Hematopoietic multipotent progenitor cell treated with erythropoietin and hydrocortisone succinate and interleukin-3 and kit ligand, for 15 days (in vitro differentiated cells): Measurements from ENCODE around the gene LRRC2.
A peak's percentile ranks its signal among the peaks of the same experiment; 100 is the strongest.
"Not testable (repeated sequence)": the region's sequence is repeated elsewhere in the genome, so short reads cannot be mapped to it uniquely, and the experiment has no call there.

Experiments
- DNase-seq: peaks from one replicate; pipeline ENCODE4 v3.0.0-alpha.2; 2015; ENCODE audit warnings: low spot score

The LRRC2 gene

GRCh38 chr3:46496746-46497555 lies 69.2 kb downstream of the LRRC2 start:
- peak; percentile 70 for DNase-seq

DNA sequence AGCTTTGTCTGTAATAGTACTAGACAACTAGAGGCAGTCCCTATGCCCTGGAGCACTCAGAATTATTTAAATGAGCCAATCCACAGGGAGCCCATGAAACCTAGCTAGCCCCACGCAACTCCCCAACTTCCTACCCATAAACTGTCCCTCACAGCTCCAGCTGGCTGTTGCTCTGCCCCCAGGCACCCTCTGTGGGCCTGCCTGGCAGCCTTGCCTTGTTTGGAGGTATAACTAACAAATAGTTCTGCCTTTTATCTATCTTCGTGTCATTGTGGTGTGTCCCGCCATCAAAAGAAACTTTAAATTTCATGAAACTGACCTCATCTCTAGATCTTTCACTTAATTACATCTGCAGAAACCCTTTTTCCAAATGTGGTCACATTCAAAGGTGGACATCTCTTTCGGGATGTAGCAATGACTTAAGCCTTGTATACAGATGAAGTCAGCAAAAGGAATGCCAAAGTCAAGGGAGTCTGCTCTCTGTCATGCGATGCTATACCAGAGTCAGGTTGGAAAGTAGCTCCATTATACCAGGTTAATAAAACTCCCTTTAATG lies 70.1 kb downstream of the LRRC2 start:
- DNase-seq: no peak

GRCh38 chr3:46494491-46494890 lies 71.6 kb downstream of the LRRC2 start:
- DNase-seq: not testable (repeated sequence)

- DNase-seq: no peak
Observed at GRCh38 chr3:46492890-46493547, 73.1 kb downstream of the LRRC2 start.

GRCh38 chr3:46491089-46492070 lies 74.7 kb downstream of the LRRC2 start:
- no peak for DNase-seq

GRCh38 chr3:46490338-46491084 lies 75.6 kb downstream of the LRRC2 start:
- no peak for DNase-seq

- DNase-seq: no peak
Observed at GRCh38 chr3:46489875-46490274, 76.2 kb downstream of the LRRC2 start.

GRCh38 chr3:46489381-46489780 lies 76.7 kb downstream of the LRRC2 start:
- DNase-seq: no peak

DNA sequence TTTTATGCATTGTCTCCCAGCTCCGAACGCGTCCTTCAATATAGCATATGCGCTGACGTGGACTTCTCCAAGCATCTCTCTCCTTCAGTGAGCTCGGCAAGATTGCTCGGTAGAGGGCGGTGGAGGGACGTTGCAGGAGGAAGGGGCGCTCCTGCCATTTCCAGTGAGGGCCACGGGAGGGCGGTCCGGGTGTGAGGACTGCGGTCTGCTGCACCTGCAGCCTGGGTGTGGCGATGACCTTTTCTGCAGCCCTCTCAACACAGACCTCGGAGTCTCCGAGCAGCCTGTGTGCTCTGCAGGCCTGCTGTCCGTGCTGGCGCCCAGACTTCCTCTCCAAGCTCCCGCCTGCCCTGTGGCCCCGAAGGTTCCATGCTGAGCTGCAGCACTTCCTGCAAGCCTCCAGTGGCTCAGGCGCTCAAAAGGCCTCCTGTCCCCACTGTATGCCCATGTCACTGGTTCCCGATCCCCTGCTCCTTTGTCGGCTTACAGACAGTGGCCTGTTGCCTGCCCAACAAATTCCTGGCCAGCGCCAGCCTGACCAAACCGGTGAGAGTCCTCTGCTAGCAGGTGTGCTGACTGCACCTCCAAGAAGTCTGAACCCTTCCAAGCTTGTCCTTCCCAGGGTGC lies 77.3 kb downstream of the LRRC2 start:
- peak; percentile 94 for DNase-seq

- DNase-seq: no peak
Observed at GRCh38 chr3:46485779-46486175, 80.3 kb downstream of the LRRC2 start.

- DNase-seq: no peak
Observed at GRCh38 chr3:46484911-46485778, 81.0 kb downstream of the LRRC2 start.

DNA sequence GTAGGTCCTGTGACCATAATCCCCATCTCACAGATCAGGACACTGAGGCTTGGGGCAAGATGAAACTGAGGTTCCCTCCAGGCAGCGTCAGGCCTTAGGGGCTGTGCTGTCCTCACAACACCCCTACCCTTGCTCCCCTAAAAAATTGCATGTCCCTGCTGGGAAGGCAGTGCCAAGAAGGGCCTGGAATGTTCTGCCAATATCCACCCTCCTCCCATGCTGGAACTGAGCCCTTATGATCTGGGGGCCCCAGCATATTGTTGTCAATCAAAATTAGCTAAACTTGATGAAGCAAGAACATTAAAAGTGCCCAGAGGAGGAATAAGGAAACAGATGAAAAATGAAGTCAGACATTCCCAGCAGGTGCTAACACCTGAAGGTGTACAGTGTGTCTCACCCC lies 81.7 kb downstream of the LRRC2 start:
- no peak for DNase-seq

DNA sequence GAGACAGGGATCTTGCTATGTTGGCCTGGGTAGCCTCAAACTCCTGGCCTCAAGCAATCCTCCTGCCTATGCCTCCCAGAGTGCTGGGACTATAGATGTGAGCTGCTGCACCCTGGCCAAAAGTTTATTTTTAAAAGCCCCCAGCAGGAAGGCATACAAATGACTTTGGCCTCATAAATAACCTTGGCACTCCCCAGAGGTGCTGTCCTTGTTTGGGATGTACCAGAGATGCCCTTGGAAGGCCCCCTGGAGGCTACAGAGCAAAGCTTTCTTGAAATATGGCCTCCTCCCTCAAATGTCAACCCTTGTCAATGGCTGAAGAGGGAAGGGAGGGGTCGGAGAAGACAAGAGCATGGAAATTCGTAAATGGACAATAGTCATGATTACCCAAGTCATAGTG lies 82.3 kb downstream of the LRRC2 start:
- no peak for DNase-seq

DNA sequence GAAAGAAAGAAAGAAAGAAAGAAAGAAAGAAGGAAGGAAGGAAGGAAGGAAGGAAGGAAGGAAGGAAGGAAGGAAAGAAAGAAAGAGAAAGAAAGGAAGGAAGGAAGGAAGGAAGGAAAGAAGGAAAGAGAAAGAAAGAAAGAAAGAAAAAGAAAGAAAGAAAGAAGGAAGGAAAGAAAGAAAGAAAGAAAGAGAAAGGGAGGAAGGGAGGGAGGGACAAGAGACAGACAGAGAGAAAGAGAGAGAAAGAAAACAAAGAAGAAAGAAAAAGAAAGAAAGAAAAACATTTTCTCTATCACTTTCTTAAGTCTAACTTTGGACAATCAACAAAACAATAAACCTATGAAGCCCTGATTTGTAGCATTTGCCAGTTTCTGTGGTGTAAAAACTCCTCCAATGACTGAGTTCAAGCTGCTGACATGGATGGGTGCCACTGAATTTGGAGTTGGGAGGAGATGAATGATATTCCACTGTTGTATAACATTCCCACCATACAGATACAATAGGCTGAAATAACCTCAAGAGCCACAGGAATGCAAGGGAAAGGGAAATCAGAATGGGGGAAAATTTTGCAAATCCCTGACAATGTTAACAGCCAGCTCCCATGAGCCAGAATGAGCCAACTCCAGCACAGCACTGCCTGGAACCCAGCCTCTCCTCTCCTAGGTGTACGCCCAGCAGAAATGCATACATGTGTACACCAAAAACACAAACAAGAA lies 83.3 kb downstream of the LRRC2 start:
- no peak for DNase-seq

GRCh38 chr3:46481636-46482035 lies 84.5 kb downstream of the LRRC2 start:
- no peak for DNase-seq

DNA sequence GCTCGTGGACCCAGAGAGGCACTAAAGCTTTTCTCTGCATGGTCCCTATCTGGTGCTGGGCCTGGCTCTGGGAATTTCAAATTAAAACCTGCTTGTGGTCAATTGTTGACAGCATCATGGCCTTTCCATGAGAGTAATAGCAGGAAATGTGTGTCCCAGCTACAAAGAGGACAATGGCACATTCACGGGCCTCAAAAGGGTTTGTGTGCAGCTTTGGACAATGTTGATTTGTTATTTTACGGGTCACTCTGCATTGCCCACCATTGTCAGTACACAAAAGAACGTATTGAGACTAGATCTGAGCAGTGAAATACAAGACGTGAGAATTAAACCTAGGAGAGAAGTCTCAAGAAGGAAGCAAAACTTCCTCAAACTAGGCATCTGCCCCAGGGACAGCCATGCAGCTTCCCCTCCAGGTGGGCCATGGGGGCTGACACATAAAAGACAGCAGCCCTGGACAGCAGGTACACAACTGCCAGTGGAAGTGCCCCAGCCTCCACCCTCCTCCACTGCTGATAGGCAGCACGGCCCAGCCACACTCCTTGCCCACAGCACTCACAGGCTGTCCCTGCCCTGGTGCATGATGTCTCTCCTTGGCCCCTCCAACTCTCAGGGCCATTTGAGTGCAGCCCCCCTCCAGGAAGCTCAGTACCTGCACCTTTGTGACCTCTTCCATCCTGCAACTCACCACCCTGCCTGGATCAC lies 85.5 kb downstream of the LRRC2 start:
- no peak for DNase-seq

GRCh38 chr3:46479696-46480095 lies 86.4 kb downstream of the LRRC2 start:
- no peak for DNase-seq

- DNase-seq: no peak
Observed at GRCh38 chr3:46479021-46479420, 87.1 kb downstream of the LRRC2 start.

GRCh38 chr3:46478341-46478740 lies 87.8 kb downstream of the LRRC2 start:
- DNase-seq: no peak
